Skin epidermis (tissue), 12 donors: Measurements from ENCODE around the gene SPEG.
"Not testable (repeated sequence)": the region's sequence is repeated elsewhere in the genome, so short reads cannot be mapped to it uniquely, and the experiment has no call there.

Experiments used
- H3K27ac ChIP-seq, 21 experiments: fragments of 200-600 bp; sonication (generic) in 11 of 21; one replicate each; pipeline ENCODE4 v1.5.0; 2020; ENCODE audit warnings: mild to moderate bottlenecking in 3 of 21, inconsistent platforms in 2 of 21, moderate library complexity in 2 of 21
- H3K4me3 ChIP-seq, 7 experiments: fragments of 200-600 bp; sonication (generic) in 2 of 7; one replicate each; pipeline ENCODE4 v1.5.0; 2020; ENCODE audit warnings: inconsistent platforms in 2 of 7, mild to moderate bottlenecking in 2 of 7, moderate library complexity in 1 of 7

Gene SPEG

DNA sequence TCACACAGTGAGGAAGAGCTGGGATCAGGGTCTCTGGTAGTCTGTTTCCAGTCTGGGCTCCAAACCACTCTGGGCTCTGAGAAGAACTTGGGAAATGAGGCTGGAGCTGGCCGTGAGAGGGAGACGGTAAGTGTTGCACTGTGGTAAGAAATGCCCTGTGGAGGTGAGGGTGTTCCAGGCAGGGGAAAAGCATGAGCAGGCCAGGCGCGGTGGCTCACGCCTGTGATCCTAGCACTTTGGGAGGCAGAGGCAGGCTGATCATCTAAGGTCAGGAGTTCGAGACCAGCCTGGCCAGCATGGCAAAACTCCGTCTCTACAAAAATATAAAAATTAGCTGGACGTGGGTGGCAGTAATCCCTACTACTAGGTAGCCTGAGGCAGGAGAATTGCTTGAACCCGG lies 30.8 kb upstream of the SPEG start:
- Histone ChIP-seq H3K4me3 (no peak overlapping the region), H3K27ac (no peak overlapping the region)

DNA sequence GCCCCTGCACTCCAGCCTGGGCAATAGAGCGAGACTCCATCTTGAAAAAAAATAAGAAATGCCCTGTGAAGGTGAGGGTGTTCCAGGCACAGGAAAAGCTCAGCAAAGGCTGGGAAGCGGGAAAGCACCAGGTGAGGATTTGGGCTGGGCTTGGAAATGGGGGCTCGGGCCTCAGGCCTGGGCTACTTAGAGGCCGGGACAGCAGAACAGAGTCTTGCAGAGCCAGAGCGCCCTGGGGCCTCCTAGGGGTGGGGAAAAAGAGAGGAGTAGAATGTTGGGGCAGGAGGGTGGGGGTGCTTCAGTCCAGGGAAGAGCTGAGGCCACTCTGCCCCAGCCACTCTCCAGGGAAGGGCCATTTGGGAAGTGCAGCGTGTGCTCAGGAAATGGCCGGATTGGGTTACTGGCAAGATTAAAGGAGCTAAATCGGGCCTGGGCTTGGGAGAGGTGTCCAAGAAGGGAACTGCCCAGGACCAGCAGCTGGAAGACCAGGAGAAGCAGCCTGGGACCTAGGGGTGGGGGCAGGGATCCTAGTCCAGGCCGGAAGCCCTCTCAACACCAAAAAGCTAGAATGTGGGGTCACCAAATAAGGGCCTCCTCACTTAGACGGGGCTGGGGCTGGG lies 30.2 kb upstream of the SPEG start:
- peak overlapping the region in 1 of 21 experiments; percentile 21 for H3K27ac ChIP-seq
- H3K4me3 ChIP-seq: no peak overlapping the region

DNA sequence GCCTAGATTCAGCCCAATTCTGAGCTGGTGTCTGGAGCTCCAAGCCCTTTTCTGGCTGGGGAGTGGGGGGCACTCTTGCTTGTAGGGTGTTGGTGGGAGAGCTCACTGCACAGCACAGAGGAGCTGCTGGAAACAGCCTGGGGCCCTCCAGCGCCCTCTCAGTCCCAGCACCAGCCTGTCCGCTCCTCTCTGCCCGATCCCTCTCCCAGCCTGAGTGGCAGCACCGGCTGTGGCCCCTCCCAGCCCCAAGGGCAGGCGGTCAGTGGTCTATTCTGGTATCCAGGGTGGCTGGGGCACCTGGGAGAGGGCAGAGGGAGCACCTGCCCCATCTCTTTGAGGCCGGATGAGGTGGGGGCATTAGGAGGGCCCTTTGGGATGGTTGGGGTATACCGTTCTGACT lies 29.7 kb upstream of the SPEG start:
- H3K4me3 ChIP-seq: no peak overlapping the region
- peak overlapping the region in 1 of 21 experiments; percentile 38 for H3K27ac ChIP-seq

GRCh38 chr2:219405451-219405850 lies 29.2 kb upstream of the SPEG start:
- Histone ChIP-seq H3K27ac (peak overlapping the region in 1 of 21 experiments; percentile 38), H3K4me3 (no peak overlapping the region)

DNA sequence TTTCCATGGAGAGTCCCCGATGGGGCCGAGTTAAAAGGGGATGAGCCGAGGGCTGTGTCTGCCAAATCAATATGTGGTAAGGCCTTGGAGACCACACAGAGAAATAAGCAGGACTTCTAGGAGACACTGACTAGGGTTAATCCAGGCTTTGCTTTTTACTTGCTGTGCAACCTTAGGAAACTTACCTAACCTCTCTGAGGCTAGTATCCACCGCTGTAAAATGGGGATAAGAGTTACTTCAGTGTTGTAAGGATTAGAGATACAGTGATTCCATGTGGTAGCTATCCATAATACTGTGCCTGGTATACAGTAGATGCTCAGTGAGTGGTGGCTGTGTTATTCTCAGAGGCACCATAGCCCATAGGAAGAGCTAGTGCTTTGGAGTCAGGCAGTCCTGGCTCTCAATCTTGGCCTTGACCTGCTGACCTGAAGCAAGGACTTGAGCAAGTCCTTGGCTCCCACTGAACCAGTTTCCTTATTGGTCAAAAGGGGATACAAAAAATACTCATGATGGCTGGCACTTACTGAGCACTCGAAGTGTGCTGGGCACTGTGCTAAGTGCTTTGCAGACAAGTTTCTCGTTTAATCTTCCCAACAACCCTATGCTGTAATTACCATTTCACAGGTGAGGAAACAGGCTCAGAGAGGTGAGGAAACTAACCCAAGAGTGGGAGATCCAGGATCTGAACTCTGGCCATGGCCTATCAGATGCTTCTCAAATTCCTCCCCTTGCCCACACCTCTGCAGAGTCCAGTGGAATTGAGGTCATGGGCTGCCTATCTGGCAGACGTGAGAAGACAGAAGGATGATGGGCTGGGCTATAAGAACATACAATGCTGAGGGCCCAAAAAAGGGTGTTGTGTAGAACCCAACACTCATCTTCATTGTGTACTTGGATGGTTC lies 28.4 kb upstream of the SPEG start:
- no peak overlapping the region for H3K27ac ChIP-seq
- no peak overlapping the region for H3K4me3 ChIP-seq

DNA sequence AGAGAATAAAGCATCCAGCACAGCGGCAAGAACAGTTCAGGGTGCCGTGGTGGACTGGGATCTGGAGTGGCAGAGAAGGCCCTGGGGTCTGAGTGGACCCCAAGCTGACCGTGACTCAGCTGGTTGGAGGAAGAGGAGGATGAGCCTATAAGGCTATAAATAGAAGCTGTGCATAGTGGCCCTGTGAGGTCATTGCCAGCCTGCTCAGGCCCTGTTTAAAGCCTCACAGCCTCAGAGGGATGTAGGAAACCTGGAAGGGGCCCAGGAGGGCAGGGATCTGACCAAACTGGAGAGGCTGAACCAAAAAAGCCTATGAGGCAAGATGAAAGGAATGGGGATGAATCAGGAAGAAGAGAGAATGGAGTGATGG lies 27.8 kb upstream of the SPEG start:
- no peak overlapping the region for H3K27ac ChIP-seq
- H3K4me3 ChIP-seq: no peak overlapping the region

- H3K4me3 ChIP-seq, H3K27ac ChIP-seq: not testable (repeated sequence)
Observed at GRCh38 chr2:219407343-219407742, 27.3 kb upstream of the SPEG start.

GRCh38 chr2:219408204-219408603 lies 26.4 kb upstream of the SPEG start:
- Histone ChIP-seq H3K27ac (no peak overlapping the region), H3K4me3 (no peak overlapping the region)

- H3K4me3 ChIP-seq: no peak overlapping the region
- no peak overlapping the region for H3K27ac ChIP-seq
Observed at GRCh38 chr2:219408631-219409030, 26.0 kb upstream of the SPEG start.

DNA sequence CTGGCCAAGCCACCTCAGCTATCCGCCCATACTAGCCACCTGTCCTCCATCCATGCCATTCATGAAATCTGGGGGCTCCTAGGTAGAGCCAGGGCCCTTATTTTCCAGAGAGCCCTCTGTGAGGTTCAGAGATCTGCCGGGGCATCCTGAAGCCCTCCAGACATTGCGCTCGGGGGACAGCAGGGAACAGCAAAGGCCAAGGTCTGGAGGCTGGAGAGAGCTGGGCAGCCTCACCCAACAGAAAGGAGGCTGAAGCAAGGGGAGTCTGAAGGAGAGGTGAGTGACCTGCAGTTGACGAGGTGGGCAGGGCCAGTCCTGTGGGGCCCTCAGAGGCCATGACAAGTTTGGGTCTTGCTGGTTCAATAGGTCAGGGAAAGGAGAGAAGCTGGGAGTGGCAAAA lies 25.0 kb upstream of the SPEG start:
- no peak overlapping the region for H3K27ac ChIP-seq
- H3K4me3 ChIP-seq: no peak overlapping the region

- Histone ChIP-seq H3K27ac (no peak overlapping the region), H3K4me3 (no peak overlapping the region)
Observed at GRCh38 chr2:219410390-219410789, 24.3 kb upstream of the SPEG start.

DNA sequence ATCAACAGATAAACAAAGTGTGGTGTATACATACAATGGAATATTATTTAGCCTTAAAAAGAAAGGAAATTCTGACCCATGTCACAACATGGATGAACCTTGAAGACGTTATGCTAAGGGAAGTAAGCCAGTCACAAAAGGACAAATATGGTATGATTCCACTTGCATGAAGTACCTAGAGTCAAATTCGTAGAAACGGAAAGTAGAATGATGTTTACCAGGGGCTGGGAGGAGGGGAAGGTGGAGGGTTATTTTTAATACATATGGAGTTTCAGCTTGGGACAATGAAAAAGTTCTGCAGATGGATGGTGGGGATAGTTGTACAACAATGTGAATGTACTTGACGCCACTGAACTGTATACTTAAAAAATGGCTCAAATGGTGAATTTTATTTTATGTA lies 19.8 kb upstream of the SPEG start:
- no peak overlapping the region for H3K4me3 ChIP-seq
- no peak overlapping the region for H3K27ac ChIP-seq

- H3K27ac ChIP-seq: no peak overlapping the region
- no peak overlapping the region for H3K4me3 ChIP-seq
Observed at GRCh38 chr2:219415580-219416234, 18.9 kb upstream of the SPEG start.

- H3K27ac ChIP-seq: no peak overlapping the region
- no peak overlapping the region for H3K4me3 ChIP-seq
Observed at GRCh38 chr2:219416235-219416602, 18.4 kb upstream of the SPEG start.

DNA sequence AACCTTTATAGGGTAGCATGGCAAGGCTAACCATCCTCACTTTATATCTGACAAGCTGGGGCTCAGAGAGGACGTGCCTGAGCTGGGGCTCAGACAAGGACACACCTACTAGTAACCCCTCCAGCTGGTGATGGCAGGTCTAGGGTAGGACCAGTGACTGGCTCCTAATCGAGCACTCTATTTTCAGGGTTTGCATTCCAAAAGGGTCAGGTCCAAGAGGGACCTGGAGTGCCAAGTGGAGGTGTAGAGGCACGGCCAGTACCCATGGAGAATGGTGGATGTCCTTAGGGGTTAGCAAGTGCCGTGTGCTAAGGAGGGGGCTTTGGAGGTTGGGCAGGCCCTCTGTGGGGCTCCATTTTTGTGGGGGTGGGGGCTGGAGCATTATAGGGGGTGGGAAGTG lies 17.7 kb upstream of the SPEG start:
- H3K27ac ChIP-seq: peak overlapping the region in 1 of 21 experiments; percentile 3
- H3K4me3 ChIP-seq: no peak overlapping the region

DNA sequence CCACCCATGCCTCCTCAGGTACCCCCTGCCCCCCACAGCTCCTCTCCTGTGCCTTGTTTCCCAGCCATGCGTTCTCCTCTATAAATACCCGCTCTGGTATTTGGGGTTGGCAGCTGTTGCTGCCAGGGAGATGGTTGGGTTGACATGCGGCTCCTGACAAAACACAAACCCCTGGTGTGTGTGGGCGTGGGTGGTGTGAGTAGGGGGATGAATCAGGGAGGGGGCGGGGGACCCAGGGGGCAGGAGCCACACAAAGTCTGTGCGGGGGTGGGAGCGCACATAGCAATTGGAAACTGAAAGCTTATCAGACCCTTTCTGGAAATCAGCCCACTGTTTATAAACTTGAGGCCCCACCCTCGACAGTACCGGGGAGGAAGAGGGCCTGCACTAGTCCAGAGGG lies 17.3 kb upstream of the SPEG start:
- Histone ChIP-seq H3K27ac (peak overlapping the region in 1 of 21 experiments; percentile 31), H3K4me3 (no peak overlapping the region)

GRCh38 chr2:219418155-219419011 lies 16.3 kb upstream of the SPEG start, which contains the start of gene DES:
Gene DES, plus strand, starts transcription at chr2:219418377. Its CDS starts 86 bp downstream, at chr2:219418463.
- Histone ChIP-seq H3K4me3 (no peak within 1 kb of the TSS), H3K27ac (peak within 1 kb of the TSS in 1 of 21 experiments; percentile 31)

DNA sequence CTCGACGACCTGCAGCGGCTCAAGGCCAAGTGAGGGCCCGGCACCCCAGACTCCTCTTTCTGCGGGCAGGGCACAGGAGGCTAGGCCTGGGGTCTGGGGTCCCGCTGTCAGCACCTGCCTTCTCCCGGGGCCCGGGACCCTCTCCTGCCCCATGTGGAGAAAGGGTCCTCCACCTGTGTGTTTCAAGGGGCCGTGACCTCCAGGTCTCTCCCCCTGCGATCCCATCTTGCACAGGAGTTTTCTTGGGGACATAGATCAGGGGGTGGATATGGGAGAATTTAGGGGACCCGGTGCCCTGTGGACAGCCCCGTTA lies 15.7 kb upstream of the SPEG start:
- Histone ChIP-seq H3K27ac (no peak overlapping the region), H3K4me3 (no peak overlapping the region)

- Histone ChIP-seq H3K27ac (no peak overlapping the region), H3K4me3 (no peak overlapping the region)
Observed at GRCh38 chr2:219419331-219420197, 15.1 kb upstream of the SPEG start.
